Naive B cell (primary cell): ENCODE data around the gene CD209. TPM values are rescaled to one million over a fixed set of nuclear protein-coding genes. Genes with fewer than 3 reads are reported as not detected.

Experiments used
- ATAC-seq, 2 donors: fragments of 150-1000 bp; cut with Tn5 transposase; 2 replicates each; pipeline ENCODE4 v1.10.0; 2021; ENCODE audit warnings: low read depth in 2 of 2, mild to moderate bottlenecking in 2 of 2, moderate library complexity in 2 of 2
- DNase-seq: peaks from one replicate; pipeline ENCODE4 v3.0.0; 2022
- H3K27ac Mint-ChIP-seq, 6 donors: one replicate each; pipeline ENCODE4 v1.8.0; 2020 to 2022; ENCODE audit warnings: mild to moderate bottlenecking in 6 of 6, mixed read lengths in 6 of 6, moderate library complexity in 5 of 6, inconsistent platforms in 2 of 6
- H3K27me3 Mint-ChIP-seq, 3 donors: one replicate each; pipeline ENCODE4 v1.8.0; 2021 to 2022; ENCODE audit warnings: mixed read lengths in 3 of 3, mild to moderate bottlenecking in 1 of 3
- H3K36me3 Mint-ChIP-seq, 2 donors: one replicate each; pipeline ENCODE4 v1.8.0; 2020 to 2022; ENCODE audit warnings: mixed read lengths in 2 of 2, inconsistent platforms in 1 of 2, mild to moderate bottlenecking in 1 of 2
- H3K4me1 Mint-ChIP-seq, 3 donors: one replicate each; pipeline ENCODE4 v1.8.0; 2020 to 2022; ENCODE audit warnings: mixed read lengths in 3 of 3, inconsistent platforms in 1 of 3, mild to moderate bottlenecking in 1 of 3, moderate library complexity in 1 of 3
- H3K4me3 Mint-ChIP-seq, 8 donors: one replicate each; pipeline ENCODE4 v1.8.0; 2020 to 2022; ENCODE audit warnings: mild to moderate bottlenecking in 8 of 8, mixed read lengths in 8 of 8, moderate library complexity in 8 of 8, inconsistent platforms in 2 of 8
- H3K9me3 Mint-ChIP-seq, 7 donors: one replicate each; pipeline ENCODE4 v1.8.0; 2020 to 2022; ENCODE audit warnings: mixed read lengths in 7 of 7, mild to moderate bottlenecking in 5 of 7, inconsistent platforms in 2 of 7, moderate library complexity in 1 of 7
- polyA plus RNA-seq, 6 donors: library from polyadenylated mRNA; unstranded; fragments of 300-500 nt; fragmentation: Illumina TruSeq; gene quantifications; one replicate each; pipeline ENCODE4 v1.2.3, GENCODE V29; 2021; ENCODE audit warnings: low read depth in 6 of 6

Gene CD209
- polyA plus RNA-seq, 6 donors from 2014 or later = not detected

DNA sequence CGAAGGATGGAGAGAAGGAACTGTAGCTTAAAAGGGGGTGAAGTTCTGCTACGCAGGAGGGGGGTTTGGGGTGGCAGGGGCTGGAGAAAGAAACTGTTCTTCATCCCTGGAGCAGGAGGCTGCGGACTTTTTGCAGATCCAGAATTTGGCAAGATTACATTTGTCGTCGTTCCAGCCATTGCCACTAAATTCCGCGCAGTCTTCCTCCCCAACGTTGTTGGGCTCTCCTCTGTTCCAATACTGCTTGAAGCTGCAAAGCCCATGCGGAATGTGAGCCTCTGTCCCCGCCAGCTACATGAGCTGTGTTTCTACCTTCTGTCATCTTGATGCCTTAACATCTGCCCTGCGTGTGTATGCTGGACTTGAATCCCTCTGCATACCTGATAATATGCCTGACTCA lies 4.3 kb downstream of the CD209 start:
- H3K27ac Mint-ChIP-seq = peak overlapping the region in 5 of 6 donors; percentile 32 to 75 (median 47)
- no peak for ATAC-seq
- H3K4me3 Mint-ChIP-seq = peak overlapping the region in 1 of 8 donors; percentile 26
- H3K9me3 Mint-ChIP-seq = peaks cover 0 to 5% (median 1%) of the 10 kb centered on the region in 7 donors
- H3K27me3 Mint-ChIP-seq = peaks cover 14 to 23% (median 20%) of the 10 kb centered on the region in 3 donors
- peaks cover 0 to 4% of the 10 kb centered on the region in 2 donors for H3K36me3 Mint-ChIP-seq
- peaks cover 51 to 65% (median 51%) of the 10 kb centered on the region in 3 donors for H3K4me1 Mint-ChIP-seq
- no peak for DNase-seq

DNA sequence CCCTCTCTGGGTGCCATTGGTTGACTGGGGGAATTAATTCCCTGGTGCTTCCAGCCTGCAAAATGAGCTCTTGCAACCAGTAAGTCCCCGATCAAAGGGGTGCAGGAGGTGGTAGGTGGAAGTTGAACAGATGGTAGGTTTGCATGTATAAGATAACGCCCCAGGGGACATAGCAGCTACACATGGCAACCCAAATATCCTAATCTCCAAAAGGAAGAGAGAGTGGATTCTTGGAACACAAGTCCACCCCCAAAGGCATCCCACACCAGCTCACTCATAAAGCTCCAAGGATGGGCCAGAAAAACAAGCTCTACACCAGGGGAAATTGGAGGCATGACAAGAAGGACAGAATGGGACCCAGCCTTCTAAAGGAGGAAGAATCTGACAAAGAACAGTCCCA lies 4.8 kb downstream of the CD209 start:
- H3K27me3 Mint-ChIP-seq = peaks cover 10 to 19% (median 16%) of the 10 kb centered on the region in 3 donors
- H3K4me1 Mint-ChIP-seq = peaks cover 47 to 60% (median 48%) of the 10 kb centered on the region in 3 donors
- DNase-seq (no peak), ATAC-seq (no peak)
- no peaks in the 10 kb centered on the region for H3K36me3 Mint-ChIP-seq
- peaks cover 0 to 3% (median 0%) of the 10 kb centered on the region in 7 donors for H3K9me3 Mint-ChIP-seq
- peak overlapping the region in 3 of 6 donors; percentile 35 to 68 (median 66) for H3K27ac Mint-ChIP-seq
- H3K4me3 Mint-ChIP-seq = no peak overlapping the region

DNA sequence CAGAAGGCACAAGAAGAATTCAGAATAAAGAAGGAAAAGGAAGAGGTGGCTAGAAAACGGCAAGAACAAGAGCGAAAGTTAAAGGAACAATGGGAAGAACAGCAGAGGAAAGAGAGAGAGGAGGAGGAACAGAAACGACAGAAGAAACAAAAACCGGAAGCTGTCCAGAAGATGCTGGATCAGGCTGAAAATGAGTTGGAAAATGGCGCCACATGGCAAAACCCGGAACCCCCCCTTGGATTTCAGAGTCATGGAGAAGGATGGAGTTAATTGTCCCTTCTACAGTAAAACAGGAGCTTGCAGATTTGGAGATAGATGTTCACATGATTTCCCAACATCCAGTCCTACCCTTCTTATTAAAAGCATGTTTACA lies 6.7 kb downstream of the CD209 start:
- Mint-ChIP-seq H3K36me3 (no peaks in the 10 kb centered on the region), H3K27ac (peak overlapping the region in 2 of 6 donors; percentile 21 to 92), H3K9me3 (peaks cover 0 to 3% (median 0%) of the 10 kb centered on the region in 7 donors), H3K4me1 (peaks cover 38 to 61% (median 39%) of the 10 kb centered on the region in 3 donors), H3K27me3 (peaks cover 7 to 12% (median 9%) of the 10 kb centered on the region in 3 donors), H3K4me3 (peak overlapping the region in 1 of 8 donors; percentile 16)
- ATAC-seq (no peak), DNase-seq (no peak)

DNA sequence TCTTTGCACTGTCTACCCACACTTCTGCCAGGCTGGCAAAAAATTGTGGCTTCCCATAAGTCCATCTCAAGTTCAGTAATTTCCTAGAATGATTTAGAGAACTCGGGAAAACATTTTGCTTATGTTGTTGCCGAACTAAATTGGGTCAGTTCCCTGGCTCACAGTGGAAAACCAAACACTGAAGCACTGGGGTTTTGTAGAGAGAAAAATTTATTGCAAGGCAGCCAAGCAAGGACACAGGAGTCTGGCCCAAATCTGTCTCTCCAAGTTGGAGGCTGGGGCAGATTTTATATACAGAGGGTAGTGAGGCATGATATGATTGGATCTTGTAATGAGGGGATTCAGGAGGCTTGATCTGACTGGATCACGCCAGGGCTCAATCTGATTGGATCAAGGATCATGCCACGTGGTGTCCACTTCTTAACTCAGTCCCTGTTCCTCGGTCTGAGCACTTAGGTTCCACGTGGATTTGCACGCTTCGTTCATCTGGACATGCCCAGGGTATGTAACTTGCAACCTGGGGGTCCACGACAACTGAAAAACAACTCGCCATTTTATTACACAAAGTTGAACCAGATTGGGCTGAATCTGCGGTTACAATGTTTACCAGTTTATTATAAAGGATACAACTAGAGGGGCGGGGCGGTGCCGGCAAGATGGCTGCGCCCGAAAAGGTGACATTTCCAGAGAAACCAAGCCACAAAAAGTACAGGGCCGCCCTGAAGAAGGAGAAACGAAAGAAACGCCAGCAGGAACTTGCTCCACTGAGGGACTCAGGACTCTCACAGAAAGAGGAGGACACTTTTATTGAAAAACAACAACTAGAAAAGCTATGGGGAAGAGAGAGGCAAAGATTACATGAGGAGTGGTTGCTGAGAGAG lies 7.3 kb downstream of the CD209 start:
- ATAC-seq (no peak), DNase-seq (no peak)
- peak overlapping the region in 2 of 6 donors; percentile 21 to 92 for H3K27ac Mint-ChIP-seq
- H3K9me3 Mint-ChIP-seq = peaks cover 0 to 3% (median 0%) of the 10 kb centered on the region in 7 donors
- H3K4me3 Mint-ChIP-seq = peak overlapping the region in 1 of 8 donors; percentile 16
- no peaks in the 10 kb centered on the region for H3K36me3 Mint-ChIP-seq
- peaks cover 36 to 66% (median 37%) of the 10 kb centered on the region in 3 donors for H3K4me1 Mint-ChIP-seq
- peaks cover 7 to 12% (median 9%) of the 10 kb centered on the region in 3 donors for H3K27me3 Mint-ChIP-seq

DNA sequence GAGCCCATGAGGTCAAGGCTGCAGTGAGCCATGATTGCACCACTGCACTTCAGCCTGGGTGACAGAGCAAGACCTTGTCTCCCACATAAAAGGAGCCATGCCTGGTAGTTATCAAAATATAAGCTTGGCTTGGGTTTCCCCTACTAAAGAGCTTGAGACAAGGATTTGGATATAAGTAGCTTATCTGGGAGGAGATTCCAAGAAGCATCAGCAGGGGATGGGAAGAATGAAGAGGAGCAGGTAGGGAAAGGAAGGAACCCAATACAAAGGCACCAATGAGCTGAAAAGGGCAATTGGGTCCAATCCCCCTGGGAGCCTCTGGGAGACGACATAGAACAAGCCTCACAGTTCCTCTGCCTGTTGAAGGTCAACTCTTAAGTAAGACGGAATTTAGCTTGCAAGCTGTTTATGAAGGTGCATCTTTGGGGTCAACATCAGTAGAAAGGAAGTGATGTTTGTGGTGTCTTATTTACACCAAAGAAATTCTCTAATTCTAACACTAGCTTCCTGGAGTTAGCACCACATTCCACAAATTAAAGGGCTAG lies 8.1 kb downstream of the CD209 start:
- DNase-seq (no peak), ATAC-seq (no peak)
- no peaks in the 10 kb centered on the region for H3K36me3 Mint-ChIP-seq
- peaks cover 0 to 3% (median 0%) of the 10 kb centered on the region in 7 donors for H3K9me3 Mint-ChIP-seq
- peaks cover 32 to 66% (median 36%) of the 10 kb centered on the region in 3 donors for H3K4me1 Mint-ChIP-seq
- H3K27ac Mint-ChIP-seq = no peak overlapping the region
- no peak overlapping the region for H3K4me3 Mint-ChIP-seq
- H3K27me3 Mint-ChIP-seq = peaks cover 7 to 12% (median 12%) of the 10 kb centered on the region in 3 donors

DNA sequence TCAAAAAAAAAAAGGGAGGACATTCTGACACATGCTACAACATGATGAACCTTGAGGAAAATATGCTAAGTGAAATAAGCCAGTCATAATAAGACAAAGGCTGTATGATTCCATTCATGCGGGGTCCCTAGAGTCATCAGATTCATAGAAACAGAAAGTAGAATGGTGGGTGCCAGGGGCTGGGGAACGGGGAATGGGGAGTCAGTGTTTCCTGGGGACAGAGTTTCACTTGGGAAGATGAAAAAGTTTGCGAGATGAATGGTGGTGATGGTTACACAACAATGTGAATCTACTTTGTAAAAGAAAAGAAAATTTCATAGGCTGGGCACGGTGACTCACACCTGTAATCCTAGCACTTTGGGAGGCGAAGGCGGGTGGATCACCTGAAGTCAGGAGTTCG lies 9.3 kb downstream of the CD209 start:
- H3K36me3 Mint-ChIP-seq = no peaks in the 10 kb centered on the region
- H3K27ac Mint-ChIP-seq = peak overlapping the region in 2 of 6 donors; percentile 3 to 56
- peaks cover 25 to 56% (median 30%) of the 10 kb centered on the region in 3 donors for H3K4me1 Mint-ChIP-seq
- ATAC-seq (no peak), DNase-seq (no peak)
- H3K4me3 Mint-ChIP-seq = no peak overlapping the region
- H3K9me3 Mint-ChIP-seq = peaks cover 0 to 3% (median 0%) of the 10 kb centered on the region in 7 donors
- peaks cover 7 to 16% (median 12%) of the 10 kb centered on the region in 3 donors for H3K27me3 Mint-ChIP-seq

DNA sequence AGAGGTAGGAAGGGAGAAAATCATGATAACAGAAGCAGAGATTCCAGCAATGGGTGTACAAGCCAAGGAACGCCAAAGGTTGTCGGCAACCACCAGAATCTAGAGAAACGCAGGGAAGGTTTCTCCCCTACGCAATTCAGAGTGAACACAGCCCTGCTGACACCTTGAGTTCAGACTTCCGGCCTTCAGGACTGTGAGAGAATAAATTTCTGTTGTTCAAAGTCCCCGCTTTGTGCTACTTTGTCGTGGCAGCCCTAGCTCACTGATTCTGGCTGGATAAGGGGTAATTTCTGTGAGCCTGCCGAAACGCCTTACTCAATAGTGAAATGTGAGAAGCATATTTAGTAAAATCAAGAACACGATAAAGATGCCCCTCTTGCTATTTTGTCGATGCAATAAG lies 10.1 kb downstream of the CD209 start:
- Mint-ChIP-seq H3K27ac (no peak overlapping the region), H3K27me3 (peaks cover 7 to 16% (median 12%) of the 10 kb centered on the region in 3 donors), H3K36me3 (no peaks in the 10 kb centered on the region), H3K9me3 (no peaks in the 10 kb centered on the region), H3K4me3 (no peak overlapping the region), H3K4me1 (peaks cover 21 to 49% (median 29%) of the 10 kb centered on the region in 3 donors)
- DNase-seq = no peak
- no peak for ATAC-seq

DNA sequence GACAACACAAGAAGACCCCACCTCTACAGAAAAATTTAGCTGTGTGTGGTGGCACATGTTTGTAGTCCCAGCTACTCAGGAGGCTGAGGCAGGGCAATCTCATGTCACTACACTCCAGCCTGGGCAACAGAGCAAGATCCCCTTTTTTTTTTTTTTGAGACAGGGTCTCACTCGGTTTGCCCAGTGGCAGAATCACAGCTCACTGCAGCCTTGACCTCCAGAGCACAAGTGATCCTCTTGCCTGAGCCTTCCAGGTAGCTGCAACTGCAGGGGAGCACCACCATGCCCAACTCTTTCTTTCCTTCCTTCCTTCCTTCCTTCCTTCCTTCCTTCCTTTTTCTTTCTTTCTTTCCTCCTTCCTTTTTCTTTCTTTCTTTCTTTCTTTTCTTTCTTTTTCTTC lies 11.2 kb downstream of the CD209 start:
- no peak for ATAC-seq
- Mint-ChIP-seq H3K4me1 (peaks cover 21 to 44% (median 33%) of the 10 kb centered on the region in 3 donors), H3K9me3 (peaks cover 0 to 3% (median 0%) of the 10 kb centered on the region in 7 donors), H3K27ac (peak overlapping the region in 2 of 6 donors; percentile 26 to 90), H3K27me3 (peaks cover 7 to 16% (median 12%) of the 10 kb centered on the region in 3 donors), H3K36me3 (no peaks in the 10 kb centered on the region), H3K4me3 (peak overlapping the region in 1 of 8 donors; percentile 27)
- no peak for DNase-seq

DNA sequence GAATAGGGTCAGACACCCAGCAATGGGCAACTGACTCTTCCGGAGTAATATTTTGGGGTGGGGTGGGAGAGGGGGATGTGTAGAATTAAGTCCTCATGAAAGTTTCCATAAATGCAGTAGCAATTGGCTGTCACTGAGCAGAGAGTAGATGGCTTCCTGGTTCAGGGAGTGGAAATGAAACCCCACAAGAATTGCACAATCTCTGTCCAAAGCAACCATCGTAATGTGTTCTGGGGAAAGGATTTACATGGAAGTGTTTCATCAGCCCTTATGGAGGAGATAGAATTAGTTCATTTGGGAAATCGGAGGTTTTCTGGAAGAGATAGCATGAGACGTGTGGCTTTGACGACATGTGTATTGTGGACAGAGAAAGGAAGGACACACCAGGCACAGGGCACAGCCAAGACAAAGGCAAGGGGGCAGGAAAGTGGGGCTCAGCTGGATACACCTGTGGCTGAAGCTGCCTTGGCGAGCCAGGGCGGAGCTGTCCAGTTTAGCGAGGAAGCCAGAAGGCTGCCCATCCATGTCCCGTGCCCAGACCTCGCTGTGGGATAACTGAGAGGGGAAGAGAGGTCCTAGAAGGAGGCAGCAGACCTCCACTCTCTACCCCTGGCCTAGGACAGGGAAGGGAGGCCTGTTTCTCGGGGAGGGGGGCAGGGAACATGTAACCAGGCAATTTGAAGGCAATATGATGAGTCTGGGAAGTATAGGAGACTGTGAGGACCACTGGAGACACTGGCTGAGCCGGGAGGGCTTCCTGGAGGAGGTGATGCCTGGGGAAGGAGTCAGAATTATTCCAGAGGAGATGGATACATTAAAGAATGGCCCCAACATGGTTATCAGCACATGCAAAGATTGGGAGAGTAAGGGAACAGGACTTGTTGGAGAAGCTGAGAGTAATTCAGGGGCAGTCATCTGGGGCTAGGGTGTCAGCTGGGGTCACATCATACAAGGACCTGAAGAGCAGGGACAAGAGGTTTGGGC lies 12.8 kb downstream of the CD209 start:
- no peak overlapping the region for H3K4me3 Mint-ChIP-seq
- peak overlapping the region in 3 of 6 donors; percentile 2 to 65 (median 40) for H3K27ac Mint-ChIP-seq
- peaks cover 0 to 3% (median 0%) of the 10 kb centered on the region in 7 donors for H3K9me3 Mint-ChIP-seq
- no peak for ATAC-seq
- DNase-seq = no peak
- H3K4me1 Mint-ChIP-seq = peaks cover 25 to 41% (median 34%) of the 10 kb centered on the region in 3 donors
- no peaks in the 10 kb centered on the region for H3K36me3 Mint-ChIP-seq
- H3K27me3 Mint-ChIP-seq = peaks cover 4 to 15% (median 13%) of the 10 kb centered on the region in 3 donors

DNA sequence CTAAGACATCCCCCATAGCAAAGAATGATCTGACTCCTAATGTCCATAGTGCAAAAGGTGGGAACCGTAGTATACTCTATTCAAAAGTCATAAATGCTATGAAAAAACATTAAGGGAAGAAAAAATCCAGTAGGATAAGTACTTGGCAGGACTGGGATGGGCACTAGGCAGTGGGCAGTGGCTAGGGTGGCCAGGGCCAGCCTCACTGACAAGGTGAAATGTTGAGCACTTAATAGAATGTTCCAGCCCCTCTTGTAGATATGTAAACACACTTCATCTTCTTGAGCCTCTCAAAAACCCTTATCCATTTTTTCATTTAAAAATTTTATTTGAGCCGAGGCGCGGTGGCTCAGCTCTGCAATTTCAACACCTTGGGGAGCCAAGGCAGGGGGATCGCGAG lies 14.0 kb downstream of the CD209 start:
- Mint-ChIP-seq H3K27me3 (peaks cover 6 to 25% (median 20%) of the 10 kb centered on the region in 3 donors), H3K4me3 (no peak overlapping the region), H3K27ac (peak overlapping the region in 1 of 6 donors; percentile 80), H3K36me3 (peaks cover 0 to 3% of the 10 kb centered on the region in 2 donors), H3K4me1 (peaks cover 32 to 43% (median 42%) of the 10 kb centered on the region in 3 donors), H3K9me3 (peaks cover 0 to 3% (median 0%) of the 10 kb centered on the region in 7 donors)
- no peak for ATAC-seq
- no peak for DNase-seq

DNA sequence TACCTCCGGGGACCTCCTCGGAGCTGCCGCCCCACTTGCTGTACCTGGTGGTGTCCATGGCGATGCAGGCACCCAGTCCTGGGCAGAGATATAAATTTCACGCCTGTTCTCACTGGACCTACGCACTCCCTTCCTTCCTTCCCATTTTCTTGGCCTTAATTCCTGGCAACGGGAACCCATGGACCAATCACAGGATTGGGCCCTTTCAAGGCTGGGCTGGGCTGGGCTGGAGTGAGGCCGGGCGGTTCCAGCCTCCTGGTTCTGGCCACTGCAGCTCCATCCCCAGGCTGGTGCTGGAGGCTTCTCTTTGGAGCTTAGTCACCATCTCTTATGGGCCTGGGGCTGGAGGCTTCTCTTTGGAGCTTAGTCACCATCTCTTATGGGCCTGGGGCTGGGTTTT lies 15.3 kb downstream of the CD209 start, which contains the start of gene CLEC4G:
TSS of gene CLEC4G (minus strand) at position 66 of the 400 bp plus-strand sequence. CDS start at position 58, 8 bp downstream.
- peaks cover 0 to 7% of the 10 kb centered on the region in 2 donors for H3K36me3 Mint-ChIP-seq
- peaks cover 10 to 39% (median 33%) of the 10 kb centered on the region in 3 donors for H3K27me3 Mint-ChIP-seq
- H3K27ac Mint-ChIP-seq = peak within 1 kb of the TSS in 3 of 6 donors; percentile 38 to 76 (median 56)
- no peak for ATAC-seq
- DNase-seq = no peak
- H3K4me3 Mint-ChIP-seq = peak within 1 kb of the TSS; percentile 32 to 84 (median 68)
- H3K9me3 Mint-ChIP-seq = peaks cover 0 to 5% (median 0%) of the 10 kb centered on the region in 7 donors
- peaks cover 37 to 53% (median 51%) of the 10 kb centered on the region in 3 donors for H3K4me1 Mint-ChIP-seq

DNA sequence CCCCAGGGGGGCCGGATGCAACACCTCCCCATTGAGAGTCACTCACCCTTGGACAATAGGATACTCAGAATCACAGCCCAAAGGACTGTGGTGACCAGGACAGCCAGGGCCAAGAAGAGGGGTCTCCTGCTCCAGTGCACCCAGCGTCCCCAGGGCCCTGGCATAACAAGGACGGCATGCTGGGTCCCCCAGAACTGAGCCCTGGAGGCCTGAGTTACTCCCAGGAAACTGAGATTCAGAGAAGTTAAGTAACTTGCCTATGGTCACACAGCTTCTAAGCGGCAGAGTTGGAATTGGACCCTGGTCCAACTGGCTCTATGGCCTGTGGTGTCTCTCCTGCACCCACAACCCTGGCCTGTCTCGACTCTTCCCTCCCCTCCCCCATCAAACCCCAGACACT lies 15.7 kb downstream of the CD209 start:
- peak overlapping the region in 1 of 6 donors; percentile 38 for H3K27ac Mint-ChIP-seq
- peaks cover 37 to 51% (median 50%) of the 10 kb centered on the region in 3 donors for H3K4me1 Mint-ChIP-seq
- H3K4me3 Mint-ChIP-seq = peak overlapping the region in 5 of 8 donors; percentile 23 to 84 (median 37)
- peaks cover 10 to 40% (median 33%) of the 10 kb centered on the region in 3 donors for H3K27me3 Mint-ChIP-seq
- ATAC-seq = no peak
- H3K36me3 Mint-ChIP-seq = peaks cover 0 to 7% of the 10 kb centered on the region in 2 donors
- peaks cover 0 to 5% (median 0%) of the 10 kb centered on the region in 7 donors for H3K9me3 Mint-ChIP-seq
- no peak for DNase-seq
